Measurements from ENCODE around the gene PITX2. TPM values are rescaled to one million over a fixed set of nuclear protein-coding genes. Genes with fewer than 3 reads are reported as not detected.

Gene PITX2
- total RNA-seq, 4 donors from 2014 or later, result 0.34 to 1.1 (median 0.48) TPM

- no peak for DNase-seq (ENCODE audit: low spot score in 2 of 2)
- intact Hi-C loops (cut with DNase I; ENCODE audit: low total_unique reads), result no loop called here
- H3K4me3 ChIP-seq (ENCODE audit: low read depth, poor library complexity, severe bottlenecking), result no peak overlapping the region
- WGBS, 2 donors, result 47% methylated on average over 39 to 45 of the region's 45 CpGs
- no peak for TF ChIP-seq POLR2A (IDR thresholded peaks at IDR 0.05)
- TF ChIP-seq CTCF (IDR thresholded peaks at IDR 0.05), result no peak
These were observed 4.1 kb downstream of the PITX2 start for GRCh38 chr4:110618581-110619462.

- peak in 1 of 2 donors; percentile 85 for DNase-seq (ENCODE audit: low spot score in 2 of 2)
These were observed 5.0 kb downstream of the PITX2 start for GRCh38 chr4:110617646-110618580.

GRCh38 chr4:110617075-110617640, 5.7 kb downstream of the PITX2 start:
- intact Hi-C loops (cut with DNase I; ENCODE audit: low total_unique reads), result no loop called here
- 41 to 47% methylated on average over 2 of the region's 2 CpGs for WGBS, 2 donors
- no peak for TF ChIP-seq CTCF (IDR thresholded peaks at IDR 0.05)
- TF ChIP-seq POLR2A (IDR thresholded peaks at IDR 0.05), result no peak
- no peak for DNase-seq (ENCODE audit: low spot score in 2 of 2)
- H3K4me3 ChIP-seq (ENCODE audit: low read depth, poor library complexity, severe bottlenecking), result no peak overlapping the region

More at GRCh38 chr4:110617646-110618580, 5.0 kb downstream of the PITX2 start:
- TF ChIP-seq CTCF (IDR thresholded peaks at IDR 0.05) (no peak), POLR2A (IDR thresholded peaks at IDR 0.05) (no peak)
- intact Hi-C loops (cut with DNase I; ENCODE audit: low total_unique reads), result no loop called here
- WGBS, 2 donors, result 38 to 42% methylated on average over 34 to 36 of the region's 38 CpGs
- peak overlapping the region; percentile 3 for H3K4me3 ChIP-seq (ENCODE audit: low read depth, poor library complexity, severe bottlenecking)

- 24 to 33% methylated on average over 17 of the region's 17 CpGs for WGBS, 2 donors
- TF ChIP-seq POLR2A (IDR thresholded peaks at IDR 0.05) (no peak), CTCF (IDR thresholded peaks at IDR 0.05) (no peak)
- no peak overlapping the region for H3K4me3 ChIP-seq (ENCODE audit: low read depth, poor library complexity, severe bottlenecking)
- DNase-seq (ENCODE audit: low spot score in 2 of 2), result no peak
- intact Hi-C loops (cut with DNase I; ENCODE audit: low total_unique reads), result no loop called here
These were observed 6.4 kb downstream of the PITX2 start for GRCh38 chr4:110616238-110617074.

Measured in lower leg skin (tissue), 4 donors.